Fibroblast of skin of right biceps (primary cell): ENCODE results near the gene MNX1.

Experiments
- DNase-seq: peaks from one replicate; pipeline ENCODE4 v3.0.0-alpha.2; 2013

Gene MNX1

DNA sequence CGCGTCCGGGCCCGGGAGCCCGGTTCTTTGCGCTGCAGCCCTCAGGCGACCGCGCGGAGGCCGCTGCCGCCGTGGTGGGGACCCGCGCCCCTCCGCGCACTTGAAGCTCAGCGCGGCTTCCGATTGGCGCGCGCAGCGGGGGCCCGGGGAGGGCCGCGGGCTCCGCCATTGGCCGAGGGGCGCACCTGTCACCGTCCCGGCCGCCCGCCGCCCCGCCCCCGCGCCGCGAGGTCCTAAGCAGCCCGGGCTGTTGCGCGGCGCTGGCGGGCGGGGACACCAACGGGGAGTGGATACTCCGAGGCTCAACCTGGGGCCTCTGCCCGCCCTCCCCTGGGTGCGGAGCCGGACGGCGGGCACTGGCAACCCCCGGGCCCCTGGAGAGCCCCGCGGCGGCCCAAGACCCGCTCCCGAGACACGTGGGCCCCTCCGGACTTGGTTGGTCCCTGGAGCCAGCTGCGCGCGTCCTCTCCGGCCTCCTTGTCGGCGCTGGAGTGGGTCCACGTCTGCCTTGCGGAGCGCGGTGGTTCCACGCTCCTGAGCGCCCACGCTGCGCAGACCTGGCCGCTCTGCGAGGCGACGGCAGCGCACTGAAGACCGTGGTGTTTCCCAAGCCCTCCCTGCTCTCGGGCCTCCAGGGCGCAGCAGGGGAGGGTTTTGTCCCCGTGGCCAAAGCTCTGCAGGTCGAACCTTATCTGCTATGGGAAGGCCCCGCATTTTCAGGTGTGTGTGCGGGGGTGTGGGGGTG, at the start of gene MNX1:
MNX1 (minus strand) TSS at position 76 of the 745 bp plus-strand sequence. CDS start 313 bp downstream, outside the sequence.
- peak; percentile 22 for DNase-seq

DNA sequence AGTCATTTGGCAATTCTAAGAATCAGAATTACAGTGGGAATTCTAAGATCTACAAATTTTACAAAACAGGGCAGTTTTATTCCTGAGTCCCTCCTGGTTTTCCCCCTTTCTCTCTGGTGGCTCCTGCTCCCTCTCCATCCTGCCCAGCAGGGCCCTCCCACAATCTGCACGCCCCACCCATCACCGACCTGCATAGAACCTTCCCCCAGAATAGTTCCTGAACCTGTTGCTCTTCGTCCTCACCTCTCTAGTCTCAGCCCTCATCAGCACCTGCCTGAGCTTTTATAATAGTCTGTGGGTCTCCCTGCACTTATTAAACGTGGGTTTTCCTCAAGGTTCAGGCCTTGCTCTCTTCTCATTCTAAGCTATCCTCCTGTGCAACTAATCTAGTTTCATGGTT, 49.1 kb upstream of the MNX1 start:
- DNase-seq = no peak

DNA sequence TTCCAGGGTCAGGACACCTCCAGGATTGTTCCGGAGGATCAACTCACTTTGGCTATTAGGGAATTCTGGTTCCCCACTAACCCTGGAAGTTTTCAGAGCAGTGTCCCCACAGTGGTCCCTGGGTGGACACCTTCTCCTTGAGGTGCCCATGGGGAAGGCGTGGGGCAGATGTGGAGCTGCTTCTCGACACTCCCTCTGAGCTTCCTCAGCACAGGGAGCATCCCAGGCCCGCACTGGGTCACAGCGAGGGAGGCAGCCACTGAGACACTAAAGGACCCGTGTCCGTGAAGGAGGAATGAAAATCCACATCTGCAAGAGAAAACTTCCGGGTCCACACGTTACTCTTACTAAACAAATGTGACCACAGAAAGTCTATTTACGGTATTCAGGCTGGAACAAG, 48.2 kb upstream of the MNX1 start:
- DNase-seq = no peak

DNA sequence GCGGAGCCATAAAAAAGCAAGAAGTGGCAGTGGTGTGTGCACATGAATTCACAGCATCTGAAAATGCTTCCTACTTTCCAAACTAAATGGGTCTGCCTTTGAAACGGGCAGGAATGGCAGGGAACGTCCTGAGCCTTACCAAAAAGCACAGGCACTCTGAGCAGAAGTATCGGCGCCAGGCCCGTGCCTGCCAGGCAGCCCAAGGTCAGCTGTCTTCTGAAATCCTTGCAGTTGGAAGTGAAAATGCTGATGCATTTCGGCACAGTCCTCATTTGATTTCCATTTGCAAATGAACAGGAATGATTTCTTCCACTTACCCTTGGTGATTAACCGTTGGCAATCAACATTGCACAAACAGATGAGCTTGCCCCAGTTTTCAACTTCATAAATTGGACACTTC, 47.6 kb upstream of the MNX1 start:
- no peak for DNase-seq

DNA sequence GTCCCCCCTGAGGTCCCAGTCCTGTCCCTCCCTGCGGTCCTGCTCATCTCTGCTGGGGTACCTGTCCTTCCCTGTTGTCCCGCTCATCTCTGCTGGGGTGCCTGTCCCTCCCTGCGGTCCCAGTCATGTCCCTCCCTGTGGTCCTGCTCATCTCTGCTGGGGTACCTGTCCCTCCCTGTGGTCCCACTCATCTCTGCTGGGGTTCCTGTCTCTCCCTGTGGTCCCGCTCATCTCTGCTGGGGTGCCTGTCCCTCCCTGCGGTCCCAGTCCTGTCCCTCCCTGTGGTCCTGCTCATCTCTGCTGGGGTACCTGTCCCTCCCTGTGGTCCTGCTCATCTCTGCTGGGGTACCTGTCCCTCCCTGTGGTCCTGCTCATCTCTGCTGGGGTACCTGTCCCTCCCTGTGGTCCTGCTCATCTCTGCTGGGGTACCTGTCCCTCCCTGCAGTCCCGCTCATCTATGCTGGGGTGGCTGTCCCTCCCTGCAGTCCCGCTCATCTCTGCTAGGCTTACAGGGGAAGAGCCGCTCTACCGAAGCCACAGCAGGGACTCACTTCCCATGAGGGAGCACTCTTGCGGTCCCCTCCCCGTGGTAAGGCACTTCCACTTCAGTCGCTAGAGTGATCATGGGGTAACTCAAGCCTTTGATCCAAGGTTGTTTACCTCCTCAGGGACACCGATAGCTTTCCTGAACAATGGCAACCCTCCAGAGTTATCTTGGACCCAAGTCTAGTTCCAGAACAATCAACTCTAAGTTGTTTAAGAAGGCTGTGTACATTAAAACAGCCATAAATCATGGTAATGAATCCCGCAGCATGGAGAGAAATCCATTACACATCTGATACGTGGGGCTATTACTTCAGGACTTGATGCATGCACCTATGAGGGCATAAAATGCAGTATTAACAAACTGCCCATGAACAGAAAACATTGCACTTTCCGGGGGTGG, 46.8 kb upstream of the MNX1 start:
- DNase-seq = no peak

DNA sequence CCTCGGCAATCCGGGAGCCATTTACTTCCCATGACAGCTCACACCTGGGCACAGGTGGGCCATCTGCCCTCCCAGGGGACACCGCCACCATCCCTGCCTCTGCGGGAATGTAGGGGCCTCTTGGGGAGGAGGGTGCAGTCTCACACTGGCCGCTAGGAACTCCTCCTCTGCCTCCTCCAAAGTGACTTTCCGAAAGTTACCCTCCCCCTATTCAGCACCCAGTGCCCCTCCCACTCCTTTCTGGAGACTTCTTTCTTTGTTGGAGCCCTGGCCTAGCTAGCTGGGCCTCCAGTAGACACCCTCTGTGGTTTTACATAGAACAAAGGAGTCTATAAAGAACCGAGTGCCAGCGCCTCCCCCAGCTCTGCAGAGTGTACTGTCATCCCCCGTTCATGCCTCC, 45.8 kb upstream of the MNX1 start:
- no peak for DNase-seq

DNA sequence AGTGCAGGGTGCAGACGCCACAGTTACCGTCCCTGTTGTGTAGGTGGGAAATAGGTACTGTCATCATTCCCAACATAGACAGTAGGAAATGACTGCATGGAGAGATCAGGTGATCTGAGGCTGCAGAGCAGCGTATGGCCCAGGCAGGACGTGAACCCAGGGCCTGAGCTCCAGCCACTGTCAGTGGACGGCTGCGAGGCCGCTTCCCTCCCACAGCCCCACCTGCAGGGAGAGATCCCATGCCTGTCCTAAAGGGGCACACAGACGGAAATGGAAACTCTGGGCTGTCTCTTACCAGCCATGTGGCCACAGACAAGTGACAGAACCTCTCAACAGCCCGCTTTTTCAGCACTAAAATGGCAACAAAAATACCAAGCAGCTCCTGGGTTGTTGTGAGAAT, 44.5 kb upstream of the MNX1 start:
- DNase-seq = no peak

DNA sequence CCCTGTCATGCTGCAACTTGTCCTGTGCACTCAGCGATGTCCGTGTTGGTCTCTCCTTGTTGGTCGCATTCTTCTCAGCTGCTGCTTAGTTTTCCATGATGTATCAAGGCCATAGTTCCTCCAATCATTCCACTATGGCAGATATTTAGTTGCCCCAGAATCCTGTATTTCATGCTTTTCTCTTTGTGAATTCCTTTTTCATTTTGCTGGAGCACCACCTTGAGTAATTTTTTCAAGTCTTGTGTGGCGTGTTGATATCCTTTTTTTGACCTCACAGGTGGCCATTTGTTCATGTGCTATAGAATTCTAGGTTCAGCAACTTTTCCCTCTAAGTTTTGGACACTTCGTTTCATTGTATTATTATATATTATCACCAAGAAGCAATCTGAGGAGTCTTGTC, 42.7 kb upstream of the MNX1 start:
- no peak for DNase-seq

DNA sequence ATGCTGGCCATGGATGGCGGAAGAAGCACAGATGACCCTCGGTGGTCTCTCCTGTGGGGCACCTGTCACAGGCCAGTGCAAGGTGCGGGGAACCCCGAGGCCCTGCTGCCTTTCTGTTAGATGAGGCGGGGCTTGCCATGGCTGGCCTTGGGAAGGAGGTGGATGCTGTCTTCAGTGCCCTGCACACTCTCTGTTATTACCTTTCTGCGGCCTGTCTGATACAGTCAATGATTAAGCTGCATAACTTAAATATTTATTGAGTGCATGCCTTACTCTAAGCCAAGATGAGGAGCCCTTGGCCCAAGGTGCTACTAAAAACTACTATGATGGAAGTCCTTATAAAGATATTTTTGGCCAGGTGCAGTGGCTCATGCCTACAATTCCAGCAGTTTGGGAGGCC, 36.7 kb upstream of the MNX1 start:
- no peak for DNase-seq

DNA sequence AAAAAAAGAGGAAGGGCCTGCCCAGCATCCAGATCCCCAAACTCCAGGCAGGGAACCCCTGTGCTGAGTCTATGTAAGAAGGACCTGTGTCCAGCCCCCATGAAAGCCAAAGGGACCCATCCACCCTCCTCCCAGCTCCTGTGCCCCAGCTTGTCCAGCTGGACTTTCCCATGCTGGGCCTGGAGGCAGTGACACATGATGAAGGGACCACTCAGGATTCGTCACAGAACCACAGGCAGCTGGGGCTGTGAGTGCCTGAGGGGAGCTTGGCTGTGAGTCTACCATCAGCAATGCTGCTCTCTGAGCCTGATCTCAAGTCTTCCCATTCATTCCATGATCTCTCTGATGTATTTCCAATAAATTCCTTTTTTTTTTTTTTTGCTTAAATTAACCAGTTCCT, 36.2 kb upstream of the MNX1 start:
- peak; percentile 81 for DNase-seq

DNA sequence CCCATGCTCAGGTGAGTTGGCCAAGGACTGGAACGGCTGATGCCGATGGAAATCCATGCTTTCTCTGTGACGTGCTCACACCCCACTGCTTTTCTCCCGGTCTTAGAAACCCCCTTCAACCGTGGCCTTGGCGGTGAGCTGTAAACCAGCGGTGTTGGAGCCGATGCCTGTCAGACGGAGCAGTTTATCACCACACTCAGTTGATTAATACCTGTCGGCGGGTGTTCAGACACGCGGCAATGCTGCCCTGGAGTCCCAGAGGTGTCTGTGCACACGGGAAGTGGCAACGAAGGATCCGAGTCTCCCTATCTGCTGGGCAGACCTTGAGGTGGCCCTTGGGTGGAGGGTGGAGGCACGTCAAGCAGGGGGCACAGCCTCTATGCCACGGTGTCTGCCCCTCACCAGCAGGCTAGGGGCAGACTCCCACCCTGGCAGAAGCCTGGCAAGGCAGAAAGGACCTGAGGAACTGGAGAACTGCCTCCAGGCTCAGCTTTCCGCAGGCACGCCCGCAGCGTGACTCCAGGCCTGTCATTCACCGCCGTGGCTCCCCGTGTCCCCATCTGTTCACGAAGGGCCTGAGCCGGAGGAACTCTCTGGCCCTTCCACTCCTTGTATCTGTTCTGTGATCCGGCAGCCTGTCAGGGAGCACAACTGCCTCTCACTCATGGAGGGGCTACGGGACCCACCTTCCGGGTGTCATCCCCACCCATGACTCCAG, 34.6 kb upstream of the MNX1 start:
- no peak for DNase-seq

DNA sequence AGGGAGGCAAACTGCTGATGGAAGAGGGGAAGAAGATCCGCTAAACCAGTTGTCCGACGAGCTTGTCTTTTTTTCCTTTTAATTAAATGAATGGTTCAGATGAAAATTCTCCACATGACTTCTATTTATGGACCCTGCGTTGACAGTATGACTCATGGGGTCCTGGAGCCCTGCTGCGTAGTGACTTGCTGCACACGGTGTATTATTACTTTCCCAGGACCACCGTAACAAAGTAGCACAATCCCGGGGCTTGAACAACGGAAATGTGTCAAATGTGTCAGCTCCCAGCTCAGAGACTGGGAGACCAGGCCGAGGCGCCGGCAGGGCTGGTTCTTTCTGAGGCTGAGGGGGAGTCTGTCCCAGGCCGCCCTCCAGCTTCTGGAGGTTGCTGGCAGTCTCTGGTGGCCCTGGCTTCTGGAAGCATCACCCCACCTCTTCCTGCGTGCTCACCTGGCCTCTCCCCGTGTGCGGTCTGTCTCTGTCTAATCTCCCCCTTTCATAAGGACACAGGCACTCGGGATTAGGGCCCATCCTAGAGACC, 33.8 kb upstream of the MNX1 start:
- peak; percentile 83 for DNase-seq

DNA sequence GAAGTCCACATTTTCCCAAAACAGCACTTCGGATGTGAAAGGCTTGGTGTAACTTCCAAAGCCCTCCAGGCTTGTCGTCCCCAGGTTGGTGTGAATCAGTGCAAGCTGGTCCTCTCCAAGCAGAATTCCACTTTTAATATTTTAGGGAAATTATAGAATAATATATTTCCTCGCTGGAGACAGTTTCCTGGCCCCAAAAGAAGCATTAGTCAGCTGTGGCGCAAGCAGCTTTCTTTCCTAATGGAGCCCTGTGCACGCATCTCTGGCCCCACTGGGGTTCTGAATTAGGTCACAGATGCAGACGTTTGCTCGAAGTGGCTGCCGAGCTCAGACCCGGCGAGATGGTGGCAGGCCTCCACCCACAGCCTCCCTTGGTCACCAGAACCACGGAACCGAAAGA, 33.3 kb upstream of the MNX1 start:
- peak; percentile 88 for DNase-seq

DNA sequence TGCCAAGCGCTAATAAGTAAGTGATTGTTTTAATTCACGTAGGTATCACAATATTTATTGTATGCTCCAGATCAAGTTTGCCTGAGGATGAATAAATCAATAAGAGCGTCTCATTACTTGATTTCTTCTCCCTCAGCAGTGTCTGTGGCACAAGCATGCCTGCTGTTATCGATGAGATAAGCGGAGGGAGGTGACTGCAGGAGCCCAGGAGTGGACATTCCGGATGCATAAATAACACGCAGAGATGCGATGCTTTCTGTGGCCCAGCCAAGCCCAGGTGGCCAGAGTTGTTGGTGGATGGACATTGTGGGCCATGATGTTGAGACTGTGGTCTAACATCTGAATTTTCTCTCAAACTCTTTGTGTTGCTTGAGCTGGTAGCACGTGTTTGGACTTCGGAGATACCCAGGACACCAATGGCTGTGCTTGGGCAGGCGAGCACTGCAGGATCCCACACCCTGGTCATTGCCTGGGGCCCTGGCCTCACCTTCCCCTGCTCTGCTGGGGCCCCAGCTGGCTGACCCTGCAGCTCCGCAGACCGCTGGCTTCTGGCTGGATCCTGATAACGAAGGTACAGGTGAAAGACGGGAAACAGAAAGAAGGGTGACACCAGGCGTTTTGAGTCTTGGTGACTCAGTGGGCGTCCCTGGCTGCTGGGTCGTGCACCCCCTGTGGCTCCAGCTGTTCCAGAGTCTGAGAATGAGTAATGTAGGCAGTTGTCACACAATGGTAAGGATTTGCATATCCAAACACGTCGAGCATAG, 31.2 kb upstream of the MNX1 start:
- no peak for DNase-seq

DNA sequence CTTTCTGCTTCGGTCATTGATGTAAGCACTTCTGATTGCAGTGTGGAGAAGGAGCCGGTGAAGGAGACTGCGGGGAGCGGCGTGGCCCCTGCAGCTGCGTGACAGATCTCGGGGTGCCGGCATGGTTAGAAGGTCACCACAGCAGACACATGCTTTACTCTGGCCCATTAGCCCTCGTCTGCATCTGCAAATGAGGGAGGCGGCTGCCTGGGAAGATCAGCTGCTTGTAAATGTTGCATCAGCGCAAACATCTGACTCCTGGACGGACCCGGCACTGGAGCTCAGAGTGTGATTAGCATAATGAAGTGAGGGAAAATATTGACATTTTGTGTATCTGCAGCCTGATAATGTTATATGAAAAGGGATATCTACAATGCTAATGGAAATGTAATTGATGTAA, 30.5 kb upstream of the MNX1 start:
- no peak for DNase-seq

DNA sequence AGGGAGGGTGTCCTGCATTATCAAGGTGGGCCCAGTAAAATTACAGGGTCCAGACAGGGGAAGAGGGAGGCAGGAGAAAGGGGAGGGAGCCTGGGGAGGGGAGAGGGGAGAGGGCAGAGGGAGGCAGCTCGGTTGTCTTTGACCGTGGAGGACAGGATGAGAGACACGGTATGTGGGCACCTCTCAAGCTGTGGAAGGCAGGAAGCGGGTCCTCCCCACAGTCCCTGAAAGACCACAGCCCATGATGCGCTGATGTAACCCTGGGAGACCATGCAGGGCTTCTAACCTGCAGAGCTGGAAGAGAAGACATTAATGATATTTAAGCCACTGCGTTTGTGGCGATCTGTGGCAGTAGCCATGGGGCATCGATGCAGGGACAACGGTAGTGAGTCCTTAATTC, 27.2 kb upstream of the MNX1 start:
- DNase-seq = no peak

DNA sequence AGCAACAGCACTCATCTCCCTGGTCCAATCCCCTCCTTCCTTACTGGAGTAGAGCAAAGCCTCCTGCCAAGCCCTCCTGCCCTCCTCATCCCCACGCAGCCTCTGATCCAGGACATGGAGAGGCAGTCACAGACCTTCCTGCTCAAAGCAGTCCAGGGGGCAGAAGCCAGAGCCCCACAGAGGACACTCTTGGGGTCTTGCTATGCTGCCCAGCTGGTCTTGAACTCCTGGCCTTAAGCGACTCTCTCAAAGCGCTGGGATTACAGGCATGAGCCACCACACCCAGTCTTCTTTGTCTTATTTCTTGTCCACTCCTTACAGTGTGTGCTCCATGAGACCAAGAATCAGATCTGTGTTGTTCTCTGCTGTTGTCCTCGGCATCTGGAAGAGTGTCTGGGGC, 26.6 kb upstream of the MNX1 start:
- no peak for DNase-seq

DNA sequence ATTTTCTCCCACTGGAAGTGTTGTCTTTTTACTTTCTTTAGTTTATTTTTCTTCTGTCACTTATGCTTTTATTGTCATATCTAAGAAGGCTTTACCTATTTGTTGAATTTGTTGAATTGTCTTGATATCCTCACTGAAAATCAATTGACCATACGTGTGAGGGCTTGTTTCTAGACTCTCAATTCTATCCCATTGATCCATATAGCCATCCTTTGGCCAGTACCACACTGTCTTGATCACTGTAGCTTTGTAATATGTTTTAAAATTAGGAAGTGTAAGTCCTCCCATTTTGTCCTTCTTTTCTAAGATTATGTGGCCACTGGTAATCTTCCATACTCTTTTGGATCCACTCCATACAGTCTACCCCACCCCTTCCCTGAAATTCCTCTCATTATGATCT, 25.5 kb upstream of the MNX1 start:
- no peak for DNase-seq

DNA sequence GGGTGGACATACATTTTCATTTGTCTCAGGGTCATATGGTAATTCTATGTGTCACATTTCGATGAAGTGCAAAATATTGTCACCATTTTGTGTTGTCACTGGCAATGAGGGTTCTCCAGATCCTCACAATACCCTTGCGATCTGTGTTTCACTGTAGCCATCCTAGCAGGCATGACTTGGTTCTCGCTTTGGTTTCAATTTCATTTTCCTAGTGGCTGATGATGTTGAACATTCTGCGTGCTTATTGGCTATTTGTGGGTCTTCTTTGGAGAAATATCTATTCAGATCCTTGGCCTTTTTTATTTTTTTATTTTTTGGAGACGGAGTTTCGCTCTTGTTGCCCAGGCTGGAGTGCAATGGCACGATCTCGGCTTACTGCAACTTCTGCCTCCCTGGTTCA, 24.8 kb upstream of the MNX1 start:
- no peak for DNase-seq

DNA sequence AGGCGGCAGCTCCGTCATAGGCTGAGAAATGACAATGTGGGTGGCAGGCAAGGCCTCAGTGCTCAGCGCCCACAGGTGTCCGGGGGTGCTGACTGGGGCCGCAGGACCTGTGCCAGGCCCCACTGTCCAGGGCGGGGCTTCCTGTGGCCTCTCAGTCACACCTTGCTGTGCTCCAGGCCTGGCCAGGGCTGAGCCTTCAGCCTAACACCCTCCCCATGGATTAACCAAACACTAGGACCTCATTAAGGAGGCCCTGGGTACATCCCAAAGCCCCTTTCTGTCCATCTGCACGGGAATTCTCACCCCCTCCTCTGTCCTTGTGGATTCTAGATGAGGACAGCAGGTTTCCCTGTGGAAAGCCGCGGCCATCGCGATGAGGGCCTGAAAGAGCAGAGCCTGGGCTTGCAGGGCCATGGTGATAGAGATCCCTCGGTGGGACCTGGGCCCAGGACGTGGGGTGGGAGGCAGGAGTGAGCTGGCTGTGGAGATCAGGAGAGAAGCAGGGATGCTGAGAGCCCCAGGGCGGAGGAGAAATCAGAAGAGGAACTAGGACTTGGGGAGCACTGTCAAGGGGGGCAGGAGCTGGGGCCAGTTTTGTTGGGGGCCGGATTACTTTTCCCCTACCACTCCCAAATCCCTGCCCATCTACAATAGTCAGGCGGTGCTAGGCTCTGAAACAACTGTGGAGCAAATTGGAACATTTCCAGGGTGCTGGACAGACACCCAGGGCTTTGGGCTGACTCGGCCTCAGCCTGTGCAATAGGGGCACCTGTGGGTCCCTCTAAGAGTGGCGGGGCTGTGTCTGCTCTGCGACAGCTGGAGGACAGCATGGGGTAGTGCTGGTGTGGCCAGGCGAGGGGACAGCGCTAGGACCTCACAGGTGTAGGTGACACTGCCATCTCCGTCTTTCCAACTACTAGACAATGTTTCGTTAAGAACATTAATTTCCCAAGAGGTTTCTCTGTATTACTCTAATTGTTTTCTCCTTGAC, 23.3 kb upstream of the MNX1 start:
- no peak for DNase-seq
